ENCODE measurements around the gene SEPTIN2.

DNA sequence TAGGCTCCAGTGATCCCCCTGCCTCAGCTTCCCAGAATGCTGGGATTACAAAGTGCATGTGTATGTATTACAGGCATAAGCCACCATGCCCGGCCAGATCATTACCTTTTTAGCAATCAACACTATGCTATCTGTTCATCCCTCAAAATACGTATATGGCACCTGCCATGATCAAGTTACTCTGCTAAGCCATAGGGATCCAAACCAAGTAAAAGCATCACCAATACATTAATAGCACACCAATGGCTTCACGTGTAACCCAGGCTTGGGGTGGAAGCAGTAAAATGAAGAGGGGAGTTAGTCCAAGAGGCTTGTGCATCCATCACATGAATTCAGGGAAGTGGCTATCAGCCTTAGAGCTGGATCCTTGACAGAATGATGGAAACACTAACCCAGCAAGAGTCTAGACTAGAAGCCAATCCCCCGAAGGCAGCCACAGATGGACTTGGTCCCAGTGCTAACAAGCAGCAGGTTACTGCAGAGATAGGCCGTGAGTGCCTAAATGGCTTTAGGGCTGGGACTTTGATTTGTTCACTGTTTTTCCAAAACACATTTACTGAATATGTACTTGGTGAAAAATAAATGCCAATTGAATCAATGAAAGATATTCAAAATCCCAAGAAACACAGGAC lies 11.6 kb upstream of the SEPTIN2 start:
- no peak for TF ChIP-seq POLR2A (IDR thresholded peaks at IDR 0.05)
- no peak for TF ChIP-seq POLR2AphosphoS5 (IDR thresholded peaks at IDR 0.05)
- TF ChIP-seq, protein P1, sequence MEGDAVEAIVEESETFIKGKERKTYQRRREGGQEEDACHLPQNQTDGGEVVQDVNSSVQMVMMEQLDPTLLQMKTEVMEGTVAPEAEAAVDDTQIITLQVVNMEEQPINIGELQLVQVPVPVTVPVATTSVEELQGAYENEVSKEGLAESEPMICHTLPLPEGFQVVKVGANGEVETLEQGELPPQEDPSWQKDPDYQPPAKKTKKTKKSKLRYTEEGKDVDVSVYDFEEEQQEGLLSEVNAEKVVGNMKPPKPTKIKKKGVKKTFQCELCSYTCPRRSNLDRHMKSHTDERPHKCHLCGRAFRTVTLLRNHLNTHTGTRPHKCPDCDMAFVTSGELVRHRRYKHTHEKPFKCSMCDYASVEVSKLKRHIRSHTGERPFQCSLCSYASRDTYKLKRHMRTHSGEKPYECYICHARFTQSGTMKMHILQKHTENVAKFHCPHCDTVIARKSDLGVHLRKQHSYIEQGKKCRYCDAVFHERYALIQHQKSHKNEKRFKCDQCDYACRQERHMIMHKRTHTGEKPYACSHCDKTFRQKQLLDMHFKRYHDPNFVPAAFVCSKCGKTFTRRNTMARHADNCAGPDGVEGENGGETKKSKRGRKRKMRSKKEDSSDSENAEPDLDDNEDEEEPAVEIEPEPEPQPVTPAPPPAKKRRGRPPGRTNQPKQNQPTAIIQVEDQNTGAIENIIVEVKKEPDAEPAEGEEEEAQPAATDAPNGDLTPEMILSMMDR (IDR thresholded peaks at IDR 0.05): no peak
- TF ChIP-seq EP300 (IDR thresholded peaks at IDR 0.05): no peak
